Endodermal cell (in vitro differentiated cells): ENCODE measurements around the gene AK8. TPM values are rescaled to one million over a fixed set of nuclear protein-coding genes. Genes with fewer than 3 reads are reported as not detected.

Experiments used
- DNase-seq: peaks from one replicate; pipeline ENCODE4 v3.0.0-alpha.2; 2017
- H3K27ac ChIP-seq: 2 replicates; pipeline ENCODE4 v1.5.1; 2013; ENCODE audit warnings: mild to moderate bottlenecking, low read depth, low read length, moderate library complexity
- H3K27me3 ChIP-seq: 2 replicates; pipeline ENCODE4 v1.6.1; 2013; ENCODE audit warnings: mild to moderate bottlenecking, low read length, moderate library complexity; ENCODE audit not compliant: insufficient read depth, control insufficient read depth, poor library complexity, severe bottlenecking
- H3K36me3 ChIP-seq: 2 replicates; pipeline ENCODE4 v1.7.0; 2013; ENCODE audit warnings: mild to moderate bottlenecking, low read length, moderate library complexity; ENCODE audit not compliant: control insufficient read depth, insufficient read depth
- H3K4me1 ChIP-seq: one replicate; pipeline ENCODE4 v1.7.0; 2013; ENCODE audit warnings: low read length; ENCODE audit not compliant: control insufficient read depth, insufficient read depth
- H3K4me3 ChIP-seq: 2 replicates; pipeline ENCODE4 v1.5.1; 2013; ENCODE audit warnings: mild to moderate bottlenecking, low read length, moderate library complexity
- H3K9ac ChIP-seq: 2 replicates; pipeline ENCODE4 v1.6.1; 2013; ENCODE audit warnings: mild to moderate bottlenecking, low read length, moderate library complexity; ENCODE audit not compliant: poor library complexity, severe bottlenecking; ENCODE audit errors: extremely low read depth
- H3K9me3 ChIP-seq: 2 replicates; pipeline ENCODE4 v1.6.1; 2013; ENCODE audit warnings: mild to moderate bottlenecking, low read length, moderate library complexity; ENCODE audit not compliant: control insufficient read depth
- H3K27ac Mint-ChIP-seq: 2 replicates; pipeline ENCODE4 v1.8.0; 2020; ENCODE audit warnings: mixed read lengths
- H3K27me3 Mint-ChIP-seq: 2 replicates; pipeline ENCODE4 v1.8.0; 2021; ENCODE audit warnings: mild to moderate bottlenecking, mixed read lengths; ENCODE audit not compliant: insufficient read depth
- H3K36me3 Mint-ChIP-seq: 2 replicates; pipeline ENCODE4 v1.8.0; 2020; ENCODE audit warnings: low read depth, mixed read lengths
- H3K4me1 Mint-ChIP-seq: 2 replicates; pipeline ENCODE4 v1.8.0; 2020; ENCODE audit warnings: mixed read lengths
- H3K4me3 Mint-ChIP-seq: 2 replicates; pipeline ENCODE4 v1.8.0; 2020; ENCODE audit warnings: mild to moderate bottlenecking, moderate library complexity, mixed read lengths
- H3K9me3 Mint-ChIP-seq: 2 replicates; pipeline ENCODE4 v1.8.0; 2020; ENCODE audit warnings: mild to moderate bottlenecking, mixed read lengths
- WGBS, 2 experiments: methylation state at CpG; one replicate each; pipeline versions ENCODE4 v1.1.5 to v1.1.7; 2013; ENCODE audit warnings: missing lambda C conversion rate in 2 of 2, mixed read lengths in 1 of 2; ENCODE audit not compliant: insufficient coverage in 1 of 2, insufficient read length in 1 of 2; 5-methylcytosine and 5-hydroxymethylcytosine counted together
- total RNA-seq, 2 donors: library from RNA; stranded (reverse); fragmentation: NEBNext Ultra II Directional in 1 of 2; extraction: Animal tissue kit (Norgen Biotek cat#: 25700) in 1 of 2; gene quantifications; 2 replicates in 1 of 2; 3 replicates in 1 of 2; pipeline ENCODE4 v1.2.1, GENCODE V29; 2021
- TF ChIP-seq, protein P1 (sequence below): fragments of 200-600 bp; sonication (generic); conservative IDR thresholded peaks from 2 replicates; pipeline ENCODE4 v1.5.0; 2021; ENCODE audit warnings: antibody characterized with exemption, mild to moderate bottlenecking

AK8 gene
- total RNA-seq, 2 donors from 2014 or later, result 1.3 to 2.6 TPM

GRCh38 chr9:132838291-132838690 lies 39.8 kb downstream of the AK8 start:
- H3K4me3 ChIP-seq, result no peak overlapping the region

DNA sequence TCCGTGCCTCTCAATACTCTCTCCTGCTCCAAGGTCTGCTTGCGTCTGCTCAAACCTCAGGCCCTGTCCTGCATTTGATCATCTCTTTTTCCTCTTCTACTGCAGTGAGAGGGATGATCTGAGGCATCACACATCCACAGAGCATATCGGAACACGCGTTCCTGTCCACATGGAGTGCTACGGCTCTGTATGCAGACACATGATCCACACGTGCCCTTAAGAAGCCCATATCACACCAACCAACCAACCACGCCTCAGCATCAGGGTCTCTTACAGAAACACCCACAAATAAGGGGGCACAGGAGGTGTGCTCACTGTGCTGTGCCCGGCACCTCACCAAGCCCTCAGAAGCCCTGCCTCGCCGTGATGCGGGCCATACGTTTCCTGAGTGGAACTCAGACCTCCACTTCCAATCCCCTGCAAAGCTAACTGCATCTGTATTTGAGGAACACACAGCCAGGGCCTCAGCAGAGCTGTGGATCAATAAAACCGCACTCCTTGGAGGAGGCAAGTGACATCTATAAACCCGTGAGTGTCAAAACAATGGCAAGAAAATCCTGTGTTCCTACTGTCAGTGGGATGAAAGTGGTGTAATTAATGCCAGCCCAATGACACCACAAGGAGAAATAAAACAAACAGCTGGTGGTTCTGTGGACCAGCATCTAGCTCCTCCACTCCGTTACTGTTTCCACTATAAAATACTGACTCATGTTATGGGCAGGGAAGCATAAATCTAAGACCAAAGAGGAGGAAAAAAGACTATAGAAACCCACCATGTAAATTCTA lies 40.4 kb downstream of the AK8 start:
- no peaks in the 10 kb centered on the region for H3K36me3 Mint-ChIP-seq
- H3K27me3 Mint-ChIP-seq, result no peaks in the 10 kb centered on the region
- no peak overlapping the region for H3K4me3 Mint-ChIP-seq
- 88 to 92% methylated on average over 9 to 16 of the region's 16 CpGs for whole genome bisulfite sequencing, 2 experiments
- Histone ChIP-seq H3K27me3 (no peaks in the 10 kb centered on the region), H3K36me3 (no peaks in the 10 kb centered on the region), H3K9ac (no peak overlapping the region), H3K4me1 (no peaks in the 10 kb centered on the region), H3K4me3 (no peak overlapping the region), H3K9me3 (no peaks in the 10 kb centered on the region), H3K27ac (no peak overlapping the region)
- H3K9me3 Mint-ChIP-seq, result no peaks in the 10 kb centered on the region
- no peak for DNase-seq
- peaks cover 3% of the 10 kb centered on the region for H3K4me1 Mint-ChIP-seq
- no peak overlapping the region for H3K27ac Mint-ChIP-seq
- TF ChIP-seq, protein P1, sequence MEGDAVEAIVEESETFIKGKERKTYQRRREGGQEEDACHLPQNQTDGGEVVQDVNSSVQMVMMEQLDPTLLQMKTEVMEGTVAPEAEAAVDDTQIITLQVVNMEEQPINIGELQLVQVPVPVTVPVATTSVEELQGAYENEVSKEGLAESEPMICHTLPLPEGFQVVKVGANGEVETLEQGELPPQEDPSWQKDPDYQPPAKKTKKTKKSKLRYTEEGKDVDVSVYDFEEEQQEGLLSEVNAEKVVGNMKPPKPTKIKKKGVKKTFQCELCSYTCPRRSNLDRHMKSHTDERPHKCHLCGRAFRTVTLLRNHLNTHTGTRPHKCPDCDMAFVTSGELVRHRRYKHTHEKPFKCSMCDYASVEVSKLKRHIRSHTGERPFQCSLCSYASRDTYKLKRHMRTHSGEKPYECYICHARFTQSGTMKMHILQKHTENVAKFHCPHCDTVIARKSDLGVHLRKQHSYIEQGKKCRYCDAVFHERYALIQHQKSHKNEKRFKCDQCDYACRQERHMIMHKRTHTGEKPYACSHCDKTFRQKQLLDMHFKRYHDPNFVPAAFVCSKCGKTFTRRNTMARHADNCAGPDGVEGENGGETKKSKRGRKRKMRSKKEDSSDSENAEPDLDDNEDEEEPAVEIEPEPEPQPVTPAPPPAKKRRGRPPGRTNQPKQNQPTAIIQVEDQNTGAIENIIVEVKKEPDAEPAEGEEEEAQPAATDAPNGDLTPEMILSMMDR, result no peak

More at GRCh38 chr9:132838291-132838690, 39.8 kb downstream of the AK8 start:
- Histone ChIP-seq H3K4me1 (no peaks in the 10 kb centered on the region), H3K9ac (no peak overlapping the region), H3K27ac (no peak overlapping the region), H3K36me3 (no peaks in the 10 kb centered on the region), H3K27me3 (no peaks in the 10 kb centered on the region), H3K9me3 (no peaks in the 10 kb centered on the region)
- H3K27me3 Mint-ChIP-seq, result no peaks in the 10 kb centered on the region
- H3K4me3 Mint-ChIP-seq, result no peak overlapping the region
- H3K36me3 Mint-ChIP-seq, result no peaks in the 10 kb centered on the region
- peaks cover 3% of the 10 kb centered on the region for H3K4me1 Mint-ChIP-seq
- WGBS, 2 experiments, result 92 to 95% methylated on average over 4 of the region's 4 CpGs
- no peak overlapping the region for H3K27ac Mint-ChIP-seq
- TF ChIP-seq, protein P1, result no peak
- H3K9me3 Mint-ChIP-seq, result no peaks in the 10 kb centered on the region
- no peak for DNase-seq

DNA sequence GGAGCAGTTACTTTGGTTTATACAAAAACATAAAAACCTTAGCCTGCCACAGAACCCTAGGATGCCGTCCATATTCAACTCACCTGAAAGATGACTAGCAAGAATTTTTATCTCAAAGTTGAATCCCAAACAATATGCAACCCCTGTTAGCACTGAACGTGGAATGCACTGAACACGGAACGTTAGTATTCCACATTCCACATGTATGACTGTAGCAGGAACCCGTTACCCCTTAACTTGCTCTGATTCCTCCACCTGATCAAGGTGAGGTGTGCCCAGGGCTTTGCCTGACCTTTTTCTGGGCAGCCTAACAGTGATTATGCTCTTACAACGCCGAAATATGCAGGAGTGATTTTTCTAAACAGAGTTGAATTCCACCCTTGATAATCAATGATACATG lies 43.7 kb downstream of the AK8 start:
- DNase-seq, result no peak
- Mint-ChIP-seq H3K4me3 (no peak overlapping the region), H3K4me1 (no peaks in the 10 kb centered on the region), H3K27ac (no peak overlapping the region), H3K9me3 (no peaks in the 10 kb centered on the region), H3K36me3 (no peaks in the 10 kb centered on the region), H3K27me3 (no peaks in the 10 kb centered on the region)
- H3K27ac ChIP-seq, result peak overlapping the region; percentile 84
- no peaks in the 10 kb centered on the region for H3K36me3 ChIP-seq
- TF ChIP-seq, protein P1, result no peak
- no peaks in the 10 kb centered on the region for H3K9me3 ChIP-seq
- no peaks in the 10 kb centered on the region for H3K4me1 ChIP-seq
- WGBS, 2 experiments, result 80 to 90% methylated on average over 7 of the region's 7 CpGs
- H3K9ac ChIP-seq, result no peak overlapping the region
- H3K27me3 ChIP-seq, result no peaks in the 10 kb centered on the region
- no peak overlapping the region for H3K4me3 ChIP-seq
